ENCODE measurements around the gene TMEM219. TPM values are rescaled to one million over a fixed set of nuclear protein-coding genes. Genes with fewer than 3 reads are reported as not detected.
"Not testable (repeated sequence)": the region's sequence is repeated elsewhere in the genome, so short reads cannot be mapped to it uniquely, and the experiment has no call there.

TMEM219 gene
- total and polyA plus RNA-seq, 2 donors (not counting 3 experiments of a cell fraction or from before 2014, with no cell fraction given) = 110 to 182 TPM

- POLR2A ChIA-PET = no interaction called here
- CTCF ChIA-PET = interaction anchor here (1.2 to 3.4 kb wide), 2 partner anchors 12 to 169 kb away, joined by 4 to 17 read pairs; no protein-coding TSS in a partner anchor
- dilution Hi-C loops (cut with MboI; ENCODE audit: extremely low pct_ligation_motif_present, low sequenced_read_pairs) = no loop called here
Observed at GRCh38 chr16:30017277-30017656, 55.4 kb downstream of the TMEM219 start.

GRCh38 chr16:30017937-30018336 is 56.1 kb downstream of the TMEM219 start:
- H3K9me3 ChIP-seq (replicated peaks; ENCODE audit: control insufficient read depth, insufficient read depth, low read length); H3K36me3 ChIP-seq (ENCODE audit: control insufficient read depth in 2 of 2, extremely low read depth in 1 of 2, insufficient read depth in 2 of 2, low read length in 2 of 2); H3K9ac ChIP-seq (replicated peaks; ENCODE audit: extremely low read depth, insufficient read depth, low read length); H3K4me3 ChIP-seq (replicated peaks in 1 of 3; ENCODE audit: insufficient read depth in 1 of 3, low read depth in 1 of 3, low read length in 3 of 3); H3K27me3 ChIP-seq (ENCODE audit: control insufficient read depth in 2 of 2, insufficient read depth in 2 of 2, low read length in 2 of 2); FAIRE-seq; H3K27ac ChIP-seq (ENCODE audit: insufficient read depth, low read depth, low read length); H3K4me1 ChIP-seq (ENCODE audit: control insufficient read depth, extremely low read depth, insufficient read depth, low read length); dilution Hi-C loops (cut with MboI; ENCODE audit: extremely low pct_ligation_motif_present, low sequenced_read_pairs); POLR2A ChIA-PET; H3K4me2 ChIP-seq (ENCODE audit: insufficient read depth, low read length); DNase-seq (ENCODE audit: low read depth, low spot score); intact Hi-C loops (cut with micrococcal nuclease); BruUV-seq (replicated peaks); H2AFZ ChIP-seq (ENCODE audit: low read depth, low read length); H3K9me1 ChIP-seq (replicated peaks; ENCODE audit: control insufficient read depth, extremely low read depth, insufficient read depth, low read length); H3K79me2 ChIP-seq (ENCODE audit: control insufficient read depth, insufficient read depth, low read length); H4K20me1 ChIP-seq (replicated peaks; ENCODE audit: control insufficient read depth, extremely low read depth, insufficient read depth, low read length): not testable (repeated sequence)
- CTCF ChIA-PET = interaction anchor here (1.6 to 3.4 kb wide), 3 partner anchors 12 to 202 kb away, joined by 3 to 17 read pairs (median 6); partner anchors contain the start of gene PAGR1

More at GRCh38 chr16:30017277-30017656, 55.4 kb downstream of the TMEM219 start:
- intact Hi-C loops (cut with micrococcal nuclease) = no loop called here
- no peak overlapping the region for H2AFZ ChIP-seq (ENCODE audit: low read depth, low read length)
- H3K4me2 ChIP-seq (ENCODE audit: insufficient read depth, low read length) = no peak overlapping the region
- TF ChIP-seq, protein P1, sequence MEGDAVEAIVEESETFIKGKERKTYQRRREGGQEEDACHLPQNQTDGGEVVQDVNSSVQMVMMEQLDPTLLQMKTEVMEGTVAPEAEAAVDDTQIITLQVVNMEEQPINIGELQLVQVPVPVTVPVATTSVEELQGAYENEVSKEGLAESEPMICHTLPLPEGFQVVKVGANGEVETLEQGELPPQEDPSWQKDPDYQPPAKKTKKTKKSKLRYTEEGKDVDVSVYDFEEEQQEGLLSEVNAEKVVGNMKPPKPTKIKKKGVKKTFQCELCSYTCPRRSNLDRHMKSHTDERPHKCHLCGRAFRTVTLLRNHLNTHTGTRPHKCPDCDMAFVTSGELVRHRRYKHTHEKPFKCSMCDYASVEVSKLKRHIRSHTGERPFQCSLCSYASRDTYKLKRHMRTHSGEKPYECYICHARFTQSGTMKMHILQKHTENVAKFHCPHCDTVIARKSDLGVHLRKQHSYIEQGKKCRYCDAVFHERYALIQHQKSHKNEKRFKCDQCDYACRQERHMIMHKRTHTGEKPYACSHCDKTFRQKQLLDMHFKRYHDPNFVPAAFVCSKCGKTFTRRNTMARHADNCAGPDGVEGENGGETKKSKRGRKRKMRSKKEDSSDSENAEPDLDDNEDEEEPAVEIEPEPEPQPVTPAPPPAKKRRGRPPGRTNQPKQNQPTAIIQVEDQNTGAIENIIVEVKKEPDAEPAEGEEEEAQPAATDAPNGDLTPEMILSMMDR (IDR thresholded peaks at IDR 0.05; ENCODE audit: extremely low read depth in 1 of 2, insufficient read depth in 1 of 2, low read depth in 1 of 2, low read length in 2 of 2) = no peak
- no peak for TF ChIP-seq JUN (IDR thresholded peaks at IDR 0.05; ENCODE audit: borderline replicate concordance, insufficient read depth, insufficient read length, low read depth)
- no peak for TF ChIP-seq POLR2AphosphoS5 (IDR thresholded peaks at IDR 0.05; ENCODE audit: insufficient read depth, low read depth, low read length)
- TF ChIP-seq MYC (IDR thresholded peaks at IDR 0.05; ENCODE audit: low read depth, low read length) = no peak
- TF ChIP-seq POLR2A (IDR thresholded peaks at IDR 0.05; ENCODE audit: low read depth, low read length) = no peak
- no peak for TF ChIP-seq EZH2 (IDR thresholded peaks at IDR 0.05; ENCODE audit: borderline replicate concordance, low read depth, low read length, severe bottlenecking)
- no peak for TF ChIP-seq FOS (IDR thresholded peaks at IDR 0.05; ENCODE audit: borderline replicate concordance, insufficient read depth, low read length)
- TF ChIP-seq MAX (IDR thresholded peaks at IDR 0.05; ENCODE audit: insufficient read depth, insufficient read length) = no peak
- no peak for TF ChIP-seq GATA2 (IDR thresholded peaks at IDR 0.05; ENCODE audit: insufficient read depth, insufficient read length, low read depth, low read length)
- no peaks in the 10 kb centered on the region for H3K9me3 ChIP-seq (replicated peaks; ENCODE audit: control insufficient read depth, insufficient read depth, low read length)
- no peak overlapping the region for H3K27ac ChIP-seq (ENCODE audit: insufficient read depth, low read depth, low read length)
- H4K20me1 ChIP-seq (replicated peaks; ENCODE audit: control insufficient read depth, extremely low read depth, insufficient read depth, low read length) = no peaks in the 10 kb centered on the region
- H3K79me2 ChIP-seq (ENCODE audit: control insufficient read depth, insufficient read depth, low read length) = no peaks in the 10 kb centered on the region
- no peaks in the 10 kb centered on the region for H3K36me3 ChIP-seq (ENCODE audit: control insufficient read depth in 2 of 2, extremely low read depth in 1 of 2, insufficient read depth in 2 of 2, low read length in 2 of 2)
- no peak overlapping the region for H3K4me3 ChIP-seq (replicated peaks in 1 of 3; ENCODE audit: insufficient read depth in 1 of 3, low read depth in 1 of 3, low read length in 3 of 3)
- no peak overlapping the region for H3K9ac ChIP-seq (replicated peaks; ENCODE audit: extremely low read depth, insufficient read depth, low read length)
- DNase-seq (ENCODE audit: low read depth, low spot score) = no peak
- no peaks in the 10 kb centered on the region for H3K9me1 ChIP-seq (replicated peaks; ENCODE audit: control insufficient read depth, extremely low read depth, insufficient read depth, low read length)
- peaks cover under 1% of the 10 kb centered on the region in 2 experiments for H3K27me3 ChIP-seq (ENCODE audit: control insufficient read depth in 2 of 2, insufficient read depth in 2 of 2, low read length in 2 of 2)
- FAIRE-seq = no peak
- no TSS peak for BruUV-seq (replicated peaks)
- H3K4me1 ChIP-seq (ENCODE audit: control insufficient read depth, extremely low read depth, insufficient read depth, low read length) = no peaks in the 10 kb centered on the region
